SK-N-SH treated with all-trans-retinoic acid at 6 μM for 48 hours (cell line): ENCODE data around the gene SIAH1.

Experiments
- ATAC-seq: fragments of 200-7000 bp; cut with Tn5 transposase; 3 replicates; pipeline ENCODE4 v1.9.1; 2020; ENCODE audit warnings: mild to moderate bottlenecking, moderate library complexity
- ARNTL ChIP-seq: fragments of 450-650 bp; formaldehyde crosslinking; IDR thresholded peaks from 2 replicates; pipeline ENCODE4 v1.5.0; 2020; ENCODE audit warnings: low read depth, mild to moderate bottlenecking, moderate library complexity, borderline replicate concordance
- BACH2 ChIP-seq: fragments of 250-450 bp; sonication (Bioruptor Pico); IDR thresholded peaks from 2 replicates; pipeline ENCODE4 v1.9.0; 2021; ENCODE audit warnings: mild to moderate bottlenecking, borderline replicate concordance
- CSDC2 ChIP-seq: fragments of 250-450 bp; sonication (Bioruptor Pico); IDR thresholded peaks from 2 replicates; pipeline ENCODE4 v1.5.0; 2020; ENCODE audit warnings: mild to moderate bottlenecking, moderate library complexity
- ESRRG ChIP-seq: fragments of 250-450 bp; sonication (Bioruptor Pico); IDR thresholded peaks from 2 replicates; pipeline ENCODE4 v1.6.1; 2021; ENCODE audit warnings: mild to moderate bottlenecking
- GLIS3 ChIP-seq: fragments of 250-450 bp; sonication (Bioruptor Pico); IDR thresholded peaks from 2 replicates; pipeline ENCODE4 v1.5.0; 2020; ENCODE audit warnings: mild to moderate bottlenecking, moderate library complexity
- ISL1 ChIP-seq: fragments of 250-450 bp; sonication (Bioruptor Pico); IDR thresholded peaks from 2 replicates; pipeline ENCODE4 v2.1.2; 2022; ENCODE audit warnings: mild to moderate bottlenecking, moderate library complexity
- OSR1 ChIP-seq: fragments of 250-450 bp; sonication (Bioruptor Pico); IDR thresholded peaks from 2 replicates; pipeline ENCODE4 v1.8.0; 2022; ENCODE audit warnings: moderate library complexity, mild to moderate bottlenecking, inconsistent platforms
- PPARA ChIP-seq: fragments of 250-450 bp; sonication (Bioruptor Pico); IDR thresholded peaks from 2 replicates; pipeline ENCODE4 v1.5.0; 2020; ENCODE audit warnings: mild to moderate bottlenecking, borderline replicate concordance
- RARB ChIP-seq: fragments of 250-450 bp; sonication (Bioruptor Pico); IDR thresholded peaks from 2 replicates; pipeline ENCODE4 v1.8.0; 2021; ENCODE audit warnings: mild to moderate bottlenecking, moderate library complexity
- SNAI2 ChIP-seq: fragments of 250-450 bp; sonication (Bioruptor Pico); IDR thresholded peaks from 2 replicates; pipeline ENCODE4 v1.5.0; 2020; ENCODE audit warnings: mild to moderate bottlenecking, moderate library complexity
- TOX ChIP-seq: fragments of 250-450 bp; sonication (Bioruptor Pico); IDR thresholded peaks from 2 replicates; pipeline ENCODE4 v1.8.0; 2021; ENCODE audit warnings: mild to moderate bottlenecking, moderate library complexity, borderline replicate concordance
- ZC3H10 ChIP-seq: fragments of 250-450 bp; sonication (Bioruptor Pico); IDR thresholded peaks from 2 replicates; pipeline ENCODE4 v1.5.1; 2021; ENCODE audit warnings: mild to moderate bottlenecking, moderate library complexity
- ZFP30 ChIP-seq: fragments of 450-650 bp; formaldehyde crosslinking; IDR thresholded peaks from 2 replicates; pipeline ENCODE4 v1.5.0; 2022; ENCODE audit warnings: mild to moderate bottlenecking, moderate library complexity
- ZNF565 ChIP-seq: fragments of 450-650 bp; formaldehyde crosslinking; conservative IDR thresholded peaks from 2 replicates; pipeline ENCODE4 v1.5.0; 2020; ENCODE audit warnings: low read depth, mild to moderate bottlenecking, moderate library complexity
- ZNF70 ChIP-seq: fragments of 450-650 bp; formaldehyde crosslinking; IDR thresholded peaks from 2 replicates; pipeline ENCODE4 v1.5.0; 2020; ENCODE audit warnings: mild to moderate bottlenecking, moderate library complexity
- ZNF8 ChIP-seq: fragments of 450-650 bp; formaldehyde crosslinking; IDR thresholded peaks from 2 replicates; pipeline ENCODE4 v1.5.0; 2020; ENCODE audit warnings: mild to moderate bottlenecking, moderate library complexity
- TF ChIP-seq, protein P1 (sequence below): fragments of 250-450 bp; sonication (Bioruptor Pico); IDR thresholded peaks from 2 replicates; pipeline ENCODE4 v1.8.0; 2020; ENCODE audit warnings: mild to moderate bottlenecking, moderate library complexity, borderline replicate concordance
- TF ChIP-seq, protein P2 (sequence below): fragments of 250-450 bp; sonication (Bioruptor Pico); IDR thresholded peaks from 2 replicates; pipeline ENCODE4 v1.5.0; 2020; ENCODE audit warnings: mild to moderate bottlenecking, moderate library complexity
- TF ChIP-seq, protein P3 (sequence below): fragments of 250-450 bp; sonication (Bioruptor Pico); IDR thresholded peaks from 2 replicates; pipeline ENCODE4 v1.8.0; 2021; ENCODE audit warnings: low read depth, mild to moderate bottlenecking, moderate library complexity, borderline replicate concordance
- TF ChIP-seq, protein P4 (sequence below): fragments of 250-450 bp; sonication (Bioruptor Pico); IDR thresholded peaks from 2 replicates; pipeline ENCODE4 v1.5.1; 2020; ENCODE audit warnings: low read depth, mild to moderate bottlenecking, moderate library complexity

The SIAH1 gene

DNA sequence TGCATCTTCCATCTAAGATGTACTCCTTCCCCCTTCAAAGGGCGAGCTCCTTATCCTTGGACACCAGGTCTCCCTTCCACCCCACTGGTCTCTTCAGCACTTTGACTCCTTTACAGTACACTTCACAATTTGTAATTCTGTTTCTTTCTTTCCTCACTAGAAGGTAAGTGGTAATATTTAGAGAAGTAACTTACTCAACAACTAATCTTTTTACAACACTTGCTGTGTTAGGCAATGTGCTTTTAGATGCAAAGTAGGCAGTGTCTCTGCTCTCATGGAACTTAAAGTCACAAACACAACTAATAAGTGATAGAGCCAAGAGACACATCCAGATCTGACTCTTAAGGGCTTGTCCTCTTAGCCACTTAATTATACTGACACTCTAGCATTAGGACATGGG, 6.4 kb downstream of the SIAH1 start (continued):
- TF ChIP-seq TOX (no peak), BACH2 (CRISPR knock-in tag) (no peak), SNAI2 (no peak)
- TF ChIP-seq, protein P1, sequence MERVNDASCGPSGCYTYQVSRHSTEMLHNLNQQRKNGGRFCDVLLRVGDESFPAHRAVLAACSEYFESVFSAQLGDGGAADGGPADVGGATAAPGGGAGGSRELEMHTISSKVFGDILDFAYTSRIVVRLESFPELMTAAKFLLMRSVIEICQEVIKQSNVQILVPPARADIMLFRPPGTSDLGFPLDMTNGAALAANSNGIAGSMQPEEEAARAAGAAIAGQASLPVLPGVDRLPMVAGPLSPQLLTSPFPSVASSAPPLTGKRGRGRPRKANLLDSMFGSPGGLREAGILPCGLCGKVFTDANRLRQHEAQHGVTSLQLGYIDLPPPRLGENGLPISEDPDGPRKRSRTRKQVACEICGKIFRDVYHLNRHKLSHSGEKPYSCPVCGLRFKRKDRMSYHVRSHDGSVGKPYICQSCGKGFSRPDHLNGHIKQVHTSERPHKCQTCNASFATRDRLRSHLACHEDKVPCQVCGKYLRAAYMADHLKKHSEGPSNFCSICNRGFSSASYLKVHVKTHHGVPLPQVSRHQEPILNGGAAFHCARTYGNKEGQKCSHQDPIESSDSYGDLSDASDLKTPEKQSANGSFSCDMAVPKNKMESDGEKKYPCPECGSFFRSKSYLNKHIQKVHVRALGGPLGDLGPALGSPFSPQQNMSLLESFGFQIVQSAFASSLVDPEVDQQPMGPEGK, result no peak

DNA sequence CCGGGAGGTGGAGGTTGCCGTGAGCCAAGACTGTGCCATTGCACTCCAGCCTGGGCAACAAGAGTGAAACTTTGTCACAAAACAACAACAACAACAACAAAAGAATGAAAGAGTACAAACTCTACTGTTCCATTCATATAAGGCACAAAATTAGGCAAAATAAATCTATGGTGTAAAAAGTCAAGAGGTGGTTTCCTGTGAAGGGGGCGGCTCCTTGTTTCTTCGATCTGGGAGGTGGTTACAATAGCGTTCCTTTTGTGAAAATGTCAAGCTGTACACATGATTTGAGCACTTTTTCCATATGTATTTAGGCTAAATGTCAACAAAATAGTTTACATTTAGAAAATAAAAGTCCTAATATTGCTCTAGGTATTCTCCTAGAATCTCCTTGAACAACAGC, 6.9 kb downstream of the SIAH1 start:
- TF ChIP-seq CSDC2 (CRISPR knock-in tag) (no peak), RARB (CRISPR knock-in tag) (no peak), ZNF565 (no peak), ZNF70 (CRISPR knock-in tag) (no peak), ESRRG (CRISPR knock-in tag) (no peak), TOX (no peak), SNAI2 (no peak), ZNF8 (no peak), OSR1 (CRISPR knock-in tag) (no peak), ZFP30 (CRISPR knock-in tag) (no peak), GLIS3 (no peak), PPARA (CRISPR knock-in tag) (no peak), ISL1 (CRISPR knock-in tag) (no peak), ARNTL (CRISPR knock-in tag) (no peak), BACH2 (CRISPR knock-in tag) (no peak), ZC3H10 (no peak)
- TF ChIP-seq, protein P2, sequence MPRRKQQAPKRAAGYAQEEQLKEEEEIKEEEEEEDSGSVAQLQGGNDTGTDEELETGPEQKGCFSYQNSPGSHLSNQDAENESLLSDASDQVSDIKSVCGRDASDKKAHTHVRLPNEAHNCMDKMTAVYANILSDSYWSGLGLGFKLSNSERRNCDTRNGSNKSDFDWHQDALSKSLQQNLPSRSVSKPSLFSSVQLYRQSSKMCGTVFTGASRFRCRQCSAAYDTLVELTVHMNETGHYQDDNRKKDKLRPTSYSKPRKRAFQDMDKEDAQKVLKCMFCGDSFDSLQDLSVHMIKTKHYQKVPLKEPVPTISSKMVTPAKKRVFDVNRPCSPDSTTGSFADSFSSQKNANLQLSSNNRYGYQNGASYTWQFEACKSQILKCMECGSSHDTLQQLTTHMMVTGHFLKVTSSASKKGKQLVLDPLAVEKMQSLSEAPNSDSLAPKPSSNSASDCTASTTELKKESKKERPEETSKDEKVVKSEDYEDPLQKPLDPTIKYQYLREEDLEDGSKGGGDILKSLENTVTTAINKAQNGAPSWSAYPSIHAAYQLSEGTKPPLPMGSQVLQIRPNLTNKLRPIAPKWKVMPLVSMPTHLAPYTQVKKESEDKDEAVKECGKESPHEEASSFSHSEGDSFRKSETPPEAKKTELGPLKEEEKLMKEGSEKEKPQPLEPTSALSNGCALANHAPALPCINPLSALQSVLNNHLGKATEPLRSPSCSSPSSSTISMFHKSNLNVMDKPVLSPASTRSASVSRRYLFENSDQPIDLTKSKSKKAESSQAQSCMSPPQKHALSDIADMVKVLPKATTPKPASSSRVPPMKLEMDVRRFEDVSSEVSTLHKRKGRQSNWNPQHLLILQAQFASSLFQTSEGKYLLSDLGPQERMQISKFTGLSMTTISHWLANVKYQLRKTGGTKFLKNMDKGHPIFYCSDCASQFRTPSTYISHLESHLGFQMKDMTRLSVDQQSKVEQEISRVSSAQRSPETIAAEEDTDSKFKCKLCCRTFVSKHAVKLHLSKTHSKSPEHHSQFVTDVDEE (CRISPR knock-in tag), result no peak
- TF ChIP-seq, protein P3, sequence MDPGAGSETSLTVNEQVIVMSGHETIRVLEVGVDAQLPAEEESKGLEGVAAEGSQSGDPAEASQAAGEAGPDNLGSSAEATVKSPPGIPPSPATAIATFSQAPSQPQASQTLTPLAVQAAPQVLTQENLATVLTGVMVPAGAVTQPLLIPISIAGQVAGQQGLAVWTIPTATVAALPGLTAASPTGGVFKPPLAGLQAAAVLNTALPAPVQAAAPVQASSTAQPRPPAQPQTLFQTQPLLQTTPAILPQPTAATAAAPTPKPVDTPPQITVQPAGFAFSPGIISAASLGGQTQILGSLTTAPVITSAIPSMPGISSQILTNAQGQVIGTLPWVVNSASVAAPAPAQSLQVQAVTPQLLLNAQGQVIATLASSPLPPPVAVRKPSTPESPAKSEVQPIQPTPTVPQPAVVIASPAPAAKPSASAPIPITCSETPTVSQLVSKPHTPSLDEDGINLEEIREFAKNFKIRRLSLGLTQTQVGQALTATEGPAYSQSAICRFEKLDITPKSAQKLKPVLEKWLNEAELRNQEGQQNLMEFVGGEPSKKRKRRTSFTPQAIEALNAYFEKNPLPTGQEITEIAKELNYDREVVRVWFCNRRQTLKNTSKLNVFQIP (CRISPR knock-in tag), result no peak
- TF ChIP-seq, protein P1, result no peak
- ATAC-seq, result no peak

DNA sequence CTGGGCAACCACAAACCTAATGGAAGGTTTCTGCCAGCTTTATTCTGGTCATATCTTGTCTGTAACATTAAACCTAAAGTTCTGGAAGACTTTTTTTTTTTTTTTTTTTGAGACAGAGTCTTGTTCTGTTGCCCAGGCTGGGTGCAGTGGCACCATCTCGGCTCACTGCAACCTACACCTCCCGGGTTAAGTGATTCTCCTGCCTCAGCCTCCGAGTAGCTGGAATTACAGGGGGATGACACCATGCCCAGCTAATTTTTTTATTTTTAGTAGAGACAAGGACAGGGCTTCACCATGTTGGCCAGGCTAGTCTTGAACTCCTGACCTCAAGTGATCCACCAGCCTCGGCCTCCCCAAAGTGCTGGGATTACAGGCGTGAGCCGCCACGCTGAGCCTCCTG, 7.9 kb downstream of the SIAH1 start:
- peak; percentile 38; the same call in 2 of the 3 replicates for ATAC-seq

DNA sequence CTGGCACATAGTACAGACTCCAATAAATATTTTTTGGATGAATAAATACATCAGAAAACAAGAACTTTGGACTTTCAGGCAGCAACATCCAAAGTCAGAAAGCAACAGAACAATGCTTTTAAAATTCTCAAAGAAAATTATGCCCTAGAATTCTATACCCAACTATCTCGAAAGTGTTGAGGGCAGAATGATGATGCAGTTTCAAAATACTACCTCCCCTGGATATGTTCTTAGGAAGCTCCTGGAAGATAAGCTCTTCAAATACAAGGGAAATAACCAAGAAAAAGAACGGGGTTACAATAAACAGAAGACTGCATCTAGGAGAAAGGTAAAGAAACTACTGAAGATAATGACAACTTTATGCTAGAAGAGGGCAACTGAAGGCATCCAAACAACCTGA, 11.0 kb downstream of the SIAH1 start:
- TF ChIP-seq, protein P4, sequence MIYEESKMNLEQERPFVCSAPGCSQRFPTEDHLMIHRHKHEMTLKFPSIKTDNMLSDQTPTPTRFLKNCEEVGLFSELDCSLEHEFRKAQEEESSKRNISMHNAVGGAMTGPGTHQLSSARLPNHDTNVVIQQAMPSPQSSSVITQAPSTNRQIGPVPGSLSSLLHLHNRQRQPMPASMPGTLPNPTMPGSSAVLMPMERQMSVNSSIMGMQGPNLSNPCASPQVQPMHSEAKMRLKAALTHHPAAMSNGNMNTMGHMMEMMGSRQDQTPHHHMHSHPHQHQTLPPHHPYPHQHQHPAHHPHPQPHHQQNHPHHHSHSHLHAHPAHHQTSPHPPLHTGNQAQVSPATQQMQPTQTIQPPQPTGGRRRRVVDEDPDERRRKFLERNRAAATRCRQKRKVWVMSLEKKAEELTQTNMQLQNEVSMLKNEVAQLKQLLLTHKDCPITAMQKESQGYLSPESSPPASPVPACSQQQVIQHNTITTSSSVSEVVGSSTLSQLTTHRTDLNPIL, result no peak
- no peak for TF ChIP-seq ZC3H10
- TF ChIP-seq, protein P2 (CRISPR knock-in tag), result no peak
- TF ChIP-seq ZNF8, result no peak
- ATAC-seq, result no peak
